GM18517 (cell line): ENCODE results near the gene QKI.
A peak's percentile ranks its signal among the peaks of the same experiment; 100 is the strongest.
"Not testable (repeated sequence)": the region's sequence is repeated elsewhere in the genome, so short reads cannot be mapped to it uniquely, and the experiment has no call there.

Experiments
- ATAC-seq: cut with Tn5 transposase; IDR thresholded peaks from one replicate; pipeline ENCODE4 v1.9.1; 2021; ENCODE audit warnings: mild to moderate bottlenecking, moderate library complexity; ENCODE audit not compliant: unreplicated experiment

The QKI gene

DNA sequence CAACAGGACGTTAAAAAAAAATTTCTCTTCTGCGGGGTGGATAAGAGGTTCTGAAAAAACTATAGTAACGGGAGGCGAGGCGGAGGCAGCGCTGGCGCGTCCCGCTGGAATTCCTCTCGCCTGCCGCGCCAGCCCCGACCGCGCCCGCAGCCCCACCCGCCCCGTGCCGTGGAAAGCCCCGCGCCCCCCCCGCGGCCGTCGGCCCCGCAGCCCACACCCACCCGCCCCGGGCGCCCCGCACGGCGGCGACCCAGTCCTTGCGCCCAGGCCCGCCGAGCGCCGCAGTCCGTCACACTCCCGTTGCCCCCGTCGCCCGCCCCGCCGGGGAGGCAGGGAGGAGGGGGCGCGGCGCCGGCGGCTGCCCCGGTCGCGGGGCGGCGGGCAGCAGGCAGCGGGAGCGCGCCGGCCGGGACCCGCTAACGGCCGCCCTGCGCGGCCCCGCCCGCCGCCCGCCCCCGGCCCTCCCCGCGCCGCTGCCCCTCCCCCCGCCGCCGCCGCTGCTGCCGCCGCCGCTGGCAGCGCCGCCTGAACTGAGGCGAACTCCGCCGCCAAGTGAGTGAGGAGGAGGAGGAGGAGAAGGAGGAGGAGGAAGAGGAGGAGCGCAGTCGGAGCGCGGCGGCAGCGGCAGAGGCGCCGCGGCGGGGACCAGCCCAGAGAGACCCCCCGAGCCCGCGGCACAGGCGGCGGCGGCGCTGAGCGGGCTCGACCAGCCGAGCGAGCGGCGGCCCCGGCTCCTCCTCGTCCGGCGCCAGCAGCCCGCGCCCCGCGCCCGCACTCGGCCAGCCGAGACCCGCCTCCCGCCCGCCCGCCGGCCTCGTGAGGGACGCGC, at the start of gene QKI:
Gene QKI (plus strand): TSS at position 602 of the 829 bp plus-strand sequence. CDS start 476 bp downstream, outside the sequence.
- ATAC-seq = peak; percentile 23

DNA sequence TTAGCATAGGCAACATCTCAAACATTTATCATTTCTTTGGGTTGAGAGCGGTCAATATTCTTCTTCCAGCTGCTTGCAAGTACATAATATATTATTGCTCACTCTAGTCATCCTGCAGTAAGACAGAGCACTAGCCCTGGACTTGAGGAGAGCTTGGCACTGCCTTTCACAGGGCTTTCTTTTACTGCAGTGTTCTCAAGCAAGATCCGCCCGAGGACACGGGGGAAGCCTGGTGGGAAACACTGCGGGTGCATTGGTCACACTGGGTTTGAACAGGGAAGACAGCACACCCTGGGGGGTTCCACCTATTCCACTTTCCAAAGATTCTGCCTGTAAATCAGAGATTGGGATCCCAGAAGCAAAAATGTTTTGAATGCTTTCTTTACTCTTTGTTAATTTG, 48.2 kb upstream of the QKI start:
- no peak for ATAC-seq

DNA sequence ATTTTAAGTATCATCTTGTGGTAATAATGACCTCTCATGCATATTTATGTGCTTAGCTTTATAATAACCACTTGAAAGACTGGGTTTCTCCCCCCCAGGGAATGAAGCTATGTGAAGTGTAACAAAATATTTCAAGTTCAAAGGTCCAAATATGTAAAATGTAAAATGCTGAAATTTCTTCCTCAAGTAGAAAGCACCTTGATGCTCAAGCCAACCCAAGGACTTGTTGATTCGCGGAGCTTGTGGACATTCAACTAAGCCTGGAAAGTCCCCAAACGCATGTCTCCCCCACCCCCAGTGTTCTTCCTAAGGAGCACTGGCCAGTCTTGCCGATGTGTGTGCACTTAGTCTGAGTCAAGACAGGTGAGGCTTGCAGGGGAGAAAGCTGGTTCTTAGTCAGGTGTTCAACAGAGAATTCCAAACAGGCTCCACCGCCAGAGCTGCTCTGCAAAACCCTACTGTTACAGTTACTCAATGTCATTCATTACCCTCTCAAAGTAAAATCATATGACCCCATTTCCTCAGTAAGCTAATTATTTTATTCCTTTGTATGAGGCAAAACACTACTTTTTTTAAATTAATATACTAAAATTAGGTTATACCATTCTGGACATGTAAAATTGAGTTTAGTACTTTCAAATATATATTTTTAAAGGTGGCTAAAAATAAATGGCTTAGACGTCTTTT, 46.9 kb upstream of the QKI start:
- no peak for ATAC-seq

DNA sequence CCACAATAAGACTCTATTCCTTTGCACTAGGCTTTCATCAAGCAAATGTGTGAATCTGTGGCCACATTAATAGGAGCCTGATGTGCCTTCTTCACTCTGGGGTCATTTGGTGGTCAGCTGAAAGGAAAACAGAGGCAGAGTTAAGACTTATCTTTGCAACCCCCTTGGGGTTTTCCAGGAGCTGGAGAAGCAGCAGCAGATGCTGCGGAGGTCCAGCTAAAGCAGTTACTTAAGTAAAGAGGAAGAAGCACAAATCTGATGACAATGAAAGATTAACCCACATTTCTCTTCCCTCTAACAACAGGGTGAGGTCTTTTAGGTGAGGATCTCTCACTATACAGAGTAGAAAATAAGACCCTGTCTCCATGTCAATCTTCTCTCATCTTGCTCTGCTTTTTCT, 45.4 kb upstream of the QKI start:
- no peak for ATAC-seq

DNA sequence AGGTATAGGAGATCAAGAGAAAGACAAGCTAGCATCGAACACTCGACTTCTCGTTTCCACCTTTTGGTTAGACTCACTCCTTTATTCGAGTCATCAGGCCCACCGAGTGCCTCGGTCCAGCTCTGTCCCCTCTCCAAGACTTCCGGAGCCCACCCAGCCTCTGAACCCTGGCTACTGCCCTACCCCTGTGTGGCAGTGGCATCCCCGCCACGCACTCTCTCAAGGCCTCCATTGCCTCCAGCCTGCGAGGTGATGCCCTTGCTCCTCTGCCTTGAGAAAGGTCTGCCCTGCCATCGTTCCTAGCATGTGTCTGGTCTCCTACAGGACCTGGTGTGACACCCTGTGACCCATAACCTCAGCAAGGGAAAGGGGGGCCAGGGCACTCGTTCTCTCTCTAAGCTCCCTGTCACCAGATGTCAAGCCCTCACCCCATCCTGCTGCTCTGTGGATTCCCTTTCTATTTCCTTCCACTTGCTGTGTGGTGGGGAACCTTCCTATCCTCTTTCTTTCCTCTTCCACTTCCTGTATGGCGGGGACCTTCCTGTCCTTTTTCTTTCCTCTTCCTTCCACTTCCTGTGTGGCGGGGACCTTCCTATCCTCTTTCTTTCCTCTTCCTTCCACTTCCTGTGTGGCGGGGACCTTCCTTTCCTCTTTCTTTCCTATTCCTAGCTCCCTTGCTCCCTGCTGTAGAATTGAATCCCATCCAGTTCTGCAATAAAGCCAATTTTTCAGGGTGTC, 44.7 kb upstream of the QKI start:
- no peak for ATAC-seq

DNA sequence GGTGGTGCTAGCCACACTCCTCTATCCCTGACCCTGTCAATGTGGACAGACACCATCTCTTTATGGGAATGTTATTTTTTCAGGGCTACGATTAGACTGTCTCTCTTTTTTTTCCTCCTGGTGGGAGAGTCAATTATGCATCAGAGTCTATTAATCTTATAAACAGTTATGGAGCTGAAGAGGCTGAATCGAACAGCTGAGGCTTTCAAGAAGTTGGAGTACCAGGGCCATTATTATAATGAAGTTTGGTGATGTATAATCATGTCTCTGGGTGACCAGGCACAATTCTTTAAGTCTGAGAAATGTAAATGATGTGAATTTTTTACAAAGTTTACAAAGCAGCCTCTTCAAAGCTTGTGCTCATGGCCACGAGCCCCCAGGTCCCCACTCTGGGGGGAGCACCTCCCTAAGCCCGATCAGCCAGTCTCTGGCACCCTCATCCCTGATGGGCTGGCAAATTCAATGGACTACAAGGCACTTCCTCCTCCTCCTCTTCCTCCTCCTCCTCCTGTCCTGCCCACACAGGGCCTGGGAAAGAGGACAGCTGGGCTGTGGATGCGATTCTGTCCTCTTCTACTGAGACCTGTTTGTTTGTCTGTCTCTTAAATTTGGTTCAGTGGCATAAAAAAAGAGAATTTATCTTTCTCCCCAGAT, 43.9 kb upstream of the QKI start:
- no peak for ATAC-seq

DNA sequence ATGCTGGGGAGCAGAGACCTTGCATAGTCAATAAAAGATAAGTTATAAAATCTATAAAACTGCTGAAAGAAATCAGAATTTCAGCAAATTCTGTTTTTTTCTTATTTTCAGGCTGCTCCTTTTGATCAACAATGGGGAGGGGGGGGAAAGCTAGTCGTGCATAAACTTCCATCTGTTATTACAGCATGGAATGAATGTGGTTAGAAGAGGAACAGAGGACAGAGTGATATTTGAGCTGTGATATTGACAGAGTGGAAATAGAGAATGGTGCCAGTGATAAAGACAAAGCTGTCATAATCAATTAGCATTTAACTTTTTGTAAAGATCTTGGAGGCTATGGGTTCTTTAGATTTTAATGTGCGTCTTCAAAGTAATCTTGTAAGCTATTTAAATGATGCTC, 43.4 kb upstream of the QKI start:
- ATAC-seq = no peak

DNA sequence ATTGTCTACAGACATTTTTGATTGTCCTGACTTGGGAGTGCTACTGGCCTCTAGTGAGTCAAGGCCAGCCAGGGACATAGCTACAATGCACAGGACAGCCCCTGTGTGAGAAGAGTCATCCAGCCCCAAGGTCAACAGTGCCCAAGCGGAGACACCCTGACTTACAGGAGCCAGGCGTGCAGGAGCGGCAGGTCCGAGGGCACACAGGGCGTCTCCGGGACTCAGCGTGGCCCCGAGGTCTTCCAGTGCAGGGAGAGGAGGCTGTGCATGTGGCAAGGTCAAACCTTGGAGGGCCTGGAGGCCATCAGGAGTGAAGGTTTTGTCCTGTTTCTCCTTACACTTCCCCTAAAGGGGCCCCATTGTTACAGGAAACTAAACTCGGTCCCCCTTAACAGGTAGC, 41.3 kb upstream of the QKI start:
- ATAC-seq = no peak

DNA sequence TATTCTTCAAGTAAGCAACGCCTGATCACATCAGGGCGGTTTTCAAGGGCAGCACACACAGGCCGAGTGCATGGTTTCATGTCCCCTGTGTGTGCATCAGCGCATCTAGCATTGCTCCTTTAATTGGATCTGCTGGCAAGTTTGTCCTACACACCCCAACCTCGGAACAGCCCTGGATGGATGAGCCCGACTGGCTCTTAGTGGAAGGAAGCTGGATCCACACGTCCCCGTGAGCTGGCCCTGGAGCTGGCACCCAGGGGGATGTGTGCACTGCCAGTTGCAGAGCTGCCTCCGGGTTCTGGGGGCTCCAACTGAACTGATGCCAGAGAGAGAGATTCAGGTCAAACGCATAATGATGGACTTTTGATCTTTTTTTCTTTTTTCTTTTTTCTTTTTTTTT, 39.2 kb upstream of the QKI start:
- no peak for ATAC-seq

DNA sequence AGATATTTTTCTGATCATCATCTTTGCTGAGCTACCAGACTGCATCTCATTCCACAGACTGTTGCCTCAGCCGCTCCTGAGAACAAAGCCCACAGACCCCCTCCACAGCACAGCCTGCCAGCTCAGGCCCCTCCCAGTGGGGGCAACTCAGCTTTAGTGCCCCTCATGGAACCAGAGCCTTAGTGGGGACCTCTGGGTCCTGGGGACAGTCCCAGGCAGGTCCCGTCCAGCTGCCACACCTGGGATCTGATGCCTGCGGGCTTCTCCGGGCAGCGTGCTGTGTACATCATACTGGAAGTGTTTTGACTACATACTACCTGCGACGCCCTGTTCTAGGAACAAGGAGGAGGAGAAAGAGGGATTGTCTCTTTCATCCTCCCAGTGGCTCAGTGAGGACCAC, 38.3 kb upstream of the QKI start:
- ATAC-seq = no peak

DNA sequence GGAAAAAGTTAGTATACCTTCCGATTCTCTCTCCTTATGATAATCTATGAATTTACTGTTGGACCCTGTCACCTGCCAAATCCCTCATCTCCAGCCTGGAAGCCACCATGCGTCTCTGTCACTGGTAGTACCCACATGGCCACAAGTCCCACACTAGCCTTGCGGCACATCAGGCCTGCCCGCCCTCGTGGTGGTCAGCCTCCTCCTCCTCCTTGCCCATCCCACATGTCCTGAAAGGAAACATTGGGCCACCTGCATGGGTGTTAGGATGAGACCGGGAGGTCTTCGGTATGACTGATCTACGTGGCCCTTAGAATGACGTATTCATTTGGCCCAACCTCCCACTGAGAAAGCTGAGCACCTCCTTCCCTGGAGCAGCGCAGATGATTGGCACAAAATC, 37.0 kb upstream of the QKI start:
- ATAC-seq = no peak

DNA sequence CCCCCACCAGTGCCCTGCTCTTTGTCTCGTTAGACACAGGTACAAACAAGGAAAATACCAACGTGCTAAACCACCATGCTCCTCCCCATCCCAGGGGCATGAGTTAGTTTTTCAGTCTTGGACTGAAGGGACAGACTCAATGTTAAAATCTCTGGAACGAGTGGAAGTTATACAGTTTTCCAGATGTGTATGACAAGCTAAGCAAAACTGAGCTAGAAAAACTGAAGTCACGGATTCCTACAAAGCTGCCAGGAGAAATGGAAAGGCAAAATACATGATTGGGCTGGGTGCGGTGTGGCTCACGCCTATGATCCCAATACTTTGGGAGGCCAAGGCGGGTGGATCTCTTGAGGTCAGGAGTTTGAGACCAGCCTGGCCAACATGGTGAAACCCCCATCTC, 34.3 kb upstream of the QKI start:
- no peak for ATAC-seq

DNA sequence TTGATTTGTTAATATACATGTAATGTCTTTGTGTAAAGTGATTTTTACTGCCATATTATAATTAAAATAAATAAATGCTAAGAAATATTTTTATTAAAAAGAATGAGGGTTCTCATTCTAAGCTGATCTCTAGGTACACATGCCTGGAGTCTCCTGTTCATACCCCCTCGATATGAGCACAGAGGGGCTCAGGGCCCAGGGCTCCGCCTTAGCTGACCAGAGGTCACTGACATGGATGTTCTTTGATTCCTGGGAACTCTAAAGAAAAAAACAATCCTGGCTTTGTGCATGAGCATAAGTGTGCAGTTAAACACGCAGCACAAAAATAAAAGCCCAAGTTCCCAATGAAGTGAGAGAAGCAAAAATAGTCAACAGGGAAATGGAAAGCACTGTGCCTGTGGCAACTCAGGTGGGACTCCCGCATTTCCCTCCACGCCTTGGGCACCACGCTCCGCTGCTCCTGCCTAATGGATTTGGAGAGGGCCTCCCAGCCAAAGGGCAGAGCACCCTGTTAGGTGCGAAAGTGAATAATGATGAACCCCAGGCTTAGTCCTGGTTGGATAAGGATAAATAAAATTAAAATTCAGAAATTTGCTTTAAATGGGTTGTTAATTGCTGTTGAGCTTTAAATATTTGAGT, 33.3 kb upstream of the QKI start:
- no peak for ATAC-seq

DNA sequence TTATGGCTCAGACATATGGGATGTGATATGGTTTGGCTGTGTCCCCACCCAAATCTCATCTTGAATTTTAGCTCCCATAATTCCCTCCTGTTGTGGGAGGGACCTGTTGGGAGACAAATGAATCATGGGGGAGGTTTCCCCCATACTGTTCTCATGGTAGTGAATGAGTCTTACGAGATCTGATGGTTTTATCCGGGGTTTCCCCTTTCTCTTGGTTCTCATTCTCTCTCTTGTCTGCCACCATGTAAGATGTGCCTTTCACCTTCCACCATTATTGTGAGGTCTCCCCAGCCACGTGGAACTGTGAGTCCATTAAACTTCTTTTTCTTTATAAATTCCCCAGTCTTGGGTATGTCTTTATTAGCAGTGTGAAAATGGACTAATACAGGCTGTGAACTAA, 31.1 kb upstream of the QKI start:
- not testable (repeated sequence) for ATAC-seq

DNA sequence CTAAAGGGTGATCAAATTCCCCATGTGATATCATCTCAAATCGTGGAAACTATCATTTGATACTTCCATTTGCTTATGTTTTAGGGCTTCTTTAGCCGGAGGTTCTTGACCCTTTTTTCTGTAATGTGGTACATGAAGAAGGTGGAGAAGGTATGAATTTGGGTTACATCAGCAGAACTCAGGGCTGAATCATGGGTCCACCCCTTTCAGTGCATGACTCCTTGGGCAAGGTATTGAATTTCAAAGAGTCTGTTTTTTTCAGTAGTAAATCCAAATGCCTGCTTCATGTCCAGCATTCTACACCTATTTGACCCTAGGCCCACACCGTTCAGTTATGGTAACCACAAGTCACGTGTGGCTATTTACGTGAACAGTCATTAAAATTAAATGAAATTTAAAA, 30.6 kb upstream of the QKI start:
- ATAC-seq = no peak

DNA sequence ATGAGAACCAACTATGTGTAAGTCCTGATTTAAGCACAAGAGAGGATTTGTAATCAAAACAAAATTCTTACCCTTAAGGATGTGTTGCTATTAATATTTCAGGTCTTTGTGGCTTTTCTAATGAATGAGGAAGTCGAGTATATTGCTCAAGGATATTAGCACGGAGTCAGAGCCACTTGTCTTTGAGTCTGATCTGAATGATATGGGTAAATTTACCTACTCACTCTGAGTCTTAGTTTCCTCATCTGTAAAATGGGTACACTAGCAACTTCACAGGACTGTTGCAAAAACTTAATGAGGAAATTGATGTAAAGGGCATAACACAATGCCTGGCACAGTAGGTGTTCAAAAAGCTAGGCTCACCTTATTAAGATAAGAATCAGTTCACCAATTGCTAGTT, 30.0 kb upstream of the QKI start:
- no peak for ATAC-seq

DNA sequence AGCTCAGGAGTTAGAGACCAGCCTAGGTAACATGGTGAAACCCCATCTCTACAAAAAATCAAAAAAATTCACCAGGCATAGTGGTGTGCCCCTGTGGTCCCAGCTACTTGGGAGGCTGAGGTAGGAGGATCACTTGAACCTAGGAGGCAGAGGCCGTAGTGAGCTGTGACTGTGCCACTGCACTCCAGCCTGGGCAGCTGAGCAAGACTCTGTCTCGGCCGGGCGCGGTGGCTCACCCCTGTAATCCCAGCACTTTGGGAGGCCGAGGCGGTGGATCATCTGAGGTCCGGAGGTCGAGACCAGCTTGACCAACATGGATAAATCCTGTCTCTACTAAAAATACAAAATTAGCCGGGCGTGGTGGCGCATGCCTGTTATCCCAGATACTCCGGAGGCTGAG, 29.0 kb upstream of the QKI start:
- not testable (repeated sequence) for ATAC-seq

DNA sequence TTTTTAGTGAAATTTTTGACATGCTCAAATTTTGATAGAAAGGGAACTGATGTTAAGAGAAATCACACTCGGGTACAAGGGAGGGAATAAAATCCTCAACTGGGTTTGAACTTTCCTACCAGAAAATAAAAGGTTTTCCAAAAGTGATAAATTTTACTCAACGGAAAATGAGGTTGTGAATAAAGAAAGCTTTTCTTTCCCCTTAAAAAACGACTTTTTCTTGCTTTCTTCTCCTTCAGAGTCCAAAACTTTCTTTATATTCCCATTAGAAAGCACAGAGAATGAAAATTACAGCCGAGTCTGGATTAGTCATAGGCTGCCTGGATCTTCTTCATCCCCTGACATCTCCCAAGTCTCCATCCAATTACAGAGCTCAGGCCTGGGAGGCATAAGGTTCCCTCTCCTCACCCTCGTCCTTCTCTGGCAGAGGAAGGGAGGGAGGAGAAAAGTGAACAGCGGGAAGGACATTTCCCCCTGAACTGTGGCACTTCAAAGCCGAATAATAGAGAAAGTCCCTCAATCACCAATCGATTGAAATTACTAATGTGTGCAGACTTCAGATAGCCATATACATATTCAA, 28.1 kb upstream of the QKI start:
- no peak for ATAC-seq

DNA sequence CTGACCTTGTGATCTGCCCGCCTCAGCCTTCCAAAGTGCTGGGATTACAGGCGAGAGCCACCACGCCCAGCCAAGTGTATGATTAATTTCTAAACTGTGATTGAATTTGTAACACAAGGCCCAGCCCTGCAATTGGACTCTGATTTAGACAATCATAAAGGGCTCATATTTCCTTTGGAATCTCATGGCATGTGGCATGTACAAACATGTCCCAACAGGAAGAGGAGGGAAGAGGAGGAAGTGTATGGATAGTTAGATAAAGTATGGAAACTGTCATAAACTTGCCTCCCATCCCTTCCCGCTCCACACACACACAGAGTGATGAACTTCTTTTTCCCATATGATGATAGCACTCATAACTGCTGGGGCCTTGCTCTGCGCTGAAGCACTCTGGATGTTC, 27.2 kb upstream of the QKI start:
- no peak for ATAC-seq

DNA sequence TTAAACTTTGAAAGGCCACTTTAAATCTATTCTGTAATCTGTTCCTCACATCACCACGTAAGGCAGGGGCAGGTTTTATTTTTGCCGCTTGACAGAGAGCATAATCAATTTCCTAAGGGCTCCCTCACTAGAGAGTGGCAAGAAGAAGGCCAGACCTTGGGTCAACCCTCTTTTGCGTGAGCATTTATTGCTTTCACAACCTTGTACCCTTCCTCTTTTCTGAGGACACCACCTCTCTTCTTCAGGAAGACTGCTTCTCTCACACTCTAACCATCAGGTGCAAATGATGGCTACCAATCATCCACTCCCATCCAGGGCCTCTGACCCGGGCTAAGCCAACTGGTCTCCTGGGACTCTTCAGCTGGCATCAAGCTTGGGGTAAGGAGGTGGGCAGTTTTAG, 25.2 kb upstream of the QKI start:
- ATAC-seq = no peak

DNA sequence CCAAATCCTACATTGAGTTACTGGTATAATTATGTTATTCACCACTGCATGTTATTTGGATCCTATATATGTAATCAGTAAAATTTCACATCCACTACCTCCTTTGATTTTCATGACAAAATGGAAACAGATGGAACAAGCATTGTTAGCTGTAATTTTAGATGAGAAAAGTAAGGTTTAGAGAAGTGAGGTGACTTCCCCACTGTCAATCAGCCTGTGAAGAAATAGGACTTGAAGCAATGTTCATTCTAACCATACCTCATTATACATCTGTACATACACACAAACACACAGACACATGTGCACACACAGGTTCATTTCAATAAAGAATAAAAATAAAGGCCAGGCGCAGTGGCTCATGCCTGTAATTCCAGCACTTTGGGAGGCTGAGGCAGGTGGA, 23.7 kb upstream of the QKI start:
- no peak for ATAC-seq
